ENCODE results near the gene POLDIP2. TPM values are rescaled to one million over a fixed set of nuclear protein-coding genes. Genes with fewer than 3 reads are reported as not detected.
"Not testable (repeated sequence)": the region's sequence is repeated elsewhere in the genome, so short reads cannot be mapped to it uniquely, and the experiment has no call there.

Gene POLDIP2
- total RNA-seq, 2 experiments from 2014 or later, result 73.8 to 76.4 TPM

GRCh38 chr17:28340374-28340773 lies 17.0 kb downstream of the POLDIP2 start:
- POLR2A ChIA-PET, result no interaction called here
- Mint-ChIP-seq H3K27ac (no peak overlapping the region), H3K9me3 (no peaks in the 10 kb centered on the region), H3K27me3 (no peaks in the 10 kb centered on the region), H3K4me1 (ENCODE audit: low read depth) (peaks cover 21% of the 10 kb centered on the region), H3K36me3 (peaks cover 22% of the 10 kb centered on the region), H3K4me3 (no peak overlapping the region)
- CTCF ChIA-PET, result no interaction called here
- no peak for DNase-seq
- intact Hi-C loops (cut with micrococcal nuclease), result no loop called here

GRCh38 chr17:28339431-28339830 lies 17.9 kb downstream of the POLDIP2 start:
- Mint-ChIP-seq H3K4me3 (no peak overlapping the region), H3K27ac (no peak overlapping the region), H3K9me3 (no peaks in the 10 kb centered on the region), H3K27me3 (no peaks in the 10 kb centered on the region), H3K36me3 (peaks cover 22% of the 10 kb centered on the region), H3K4me1 (ENCODE audit: low read depth) (peaks cover 27% of the 10 kb centered on the region)
- intact Hi-C loops (cut with micrococcal nuclease), result no loop called here
- POLR2A ChIA-PET, result no interaction called here
- CTCF ChIA-PET, result no interaction called here
- no peak for DNase-seq

GRCh38 chr17:28338769-28339212 lies 18.5 kb downstream of the POLDIP2 start:
- H3K4me3 Mint-ChIP-seq; DNase-seq; intact Hi-C loops (cut with micrococcal nuclease); H3K27ac Mint-ChIP-seq; POLR2A ChIA-PET; H3K9me3 Mint-ChIP-seq; H3K27me3 Mint-ChIP-seq: not testable (repeated sequence)
- Mint-ChIP-seq H3K36me3 (peaks cover 16% of the 10 kb centered on the region), H3K4me1 (ENCODE audit: low read depth) (peaks cover 34% of the 10 kb centered on the region)
- CTCF ChIA-PET, result interaction anchor here (1.5 kb wide), 1 partner anchor 78 kb away, joined by 4 read pairs; no protein-coding TSS in a partner anchor

GRCh38 chr17:28338056-28338768 lies 19.1 kb downstream of the POLDIP2 start:
- intact Hi-C loops (cut with micrococcal nuclease), result no loop called here
- no peak for DNase-seq
- H3K36me3 Mint-ChIP-seq, result peaks cover 15% of the 10 kb centered on the region
- no peaks in the 10 kb centered on the region for H3K27me3 Mint-ChIP-seq
- ChIA-PET POLR2A (no interaction called here), CTCF (interaction anchor here (1.2 to 1.5 kb wide), 3 partner anchors 8 to 275 kb away, joined by 3 to 5 read pairs (median 4); no protein-coding TSS in a partner anchor)
- H3K4me3 Mint-ChIP-seq, result no peak overlapping the region
- H3K27ac Mint-ChIP-seq, result no peak overlapping the region
- peaks cover 34% of the 10 kb centered on the region for H3K4me1 Mint-ChIP-seq (ENCODE audit: low read depth)
- no peaks in the 10 kb centered on the region for H3K9me3 Mint-ChIP-seq

GRCh38 chr17:28335959-28336871 lies 21.1 kb downstream of the POLDIP2 start:
- Mint-ChIP-seq H3K4me3 (peak overlapping the region; percentile 94), H3K36me3 (peaks cover 8% of the 10 kb centered on the region), H3K9me3 (no peaks in the 10 kb centered on the region), H3K27me3 (no peaks in the 10 kb centered on the region), H3K27ac (peak overlapping the region; percentile 87), H3K4me1 (ENCODE audit: low read depth) (peaks cover 36% of the 10 kb centered on the region)
- peak; percentile 42 for DNase-seq
- CTCF ChIA-PET, result interaction anchor here (0.6 to 3.9 kb wide), 11 partner anchors 9 to 107 kb away, joined by 3 to 13 read pairs (median 4); partner anchors contain the start of gene POLDIP2
- intact Hi-C loops (cut with micrococcal nuclease), result loop anchor here (1.0 kb wide), 5 partner anchors 9 to 616 kb away; partner anchors contain the start of genes POLDIP2, SARM1 and TMEM97
- POLR2A ChIA-PET, result interaction anchor here (1.1 to 2.3 kb wide), 9 partner anchors 9 to 235 kb away, joined by 4 to 40 read pairs (median 5); partner anchors contain the start of genes PIGS, POLDIP2, SARM1 and TMEM97

GRCh38 chr17:28335201-28335958 lies 21.9 kb downstream of the POLDIP2 start, which contains the start of the genes IFT20 and TNFAIP1:
TSS of gene IFT20 (minus strand) at chr17:28335472. CDS start at chr17:28331985, 3,487 bp downstream.
TSS of gene TNFAIP1 (plus strand) at chr17:28335761. CDS start at chr17:28339522, 3,761 bp downstream.
- H3K27ac Mint-ChIP-seq, result peak within 1 kb of the TSS; percentile 87
- peak within 1 kb of the TSS; percentile 94 for H3K4me3 Mint-ChIP-seq
- CTCF ChIA-PET, result interaction anchor here (0.6 to 3.9 kb wide), 12 partner anchors 9 to 106 kb away, joined by 3 to 13 read pairs (median 4); partner anchors contain the start of gene POLDIP2
- H3K9me3 Mint-ChIP-seq, result no peaks in the 10 kb centered on the region
- H3K4me1 Mint-ChIP-seq (ENCODE audit: low read depth), result peaks cover 36% of the 10 kb centered on the region
- no peaks in the 10 kb centered on the region for H3K27me3 Mint-ChIP-seq
- peak; percentile 99 for DNase-seq
- POLR2A ChIA-PET, result interaction anchor here (1.1 to 2.3 kb wide), 9 partner anchors 9 to 236 kb away, joined by 4 to 40 read pairs (median 5); partner anchors contain the start of genes PIGS, POLDIP2, SARM1 and TMEM97
- intact Hi-C loops (cut with micrococcal nuclease), result loop anchor here (1.0 kb wide), 5 partner anchors 8 to 617 kb away; partner anchors contain the start of genes POLDIP2, SARM1 and TMEM97
- peaks cover 6% of the 10 kb centered on the region for H3K36me3 Mint-ChIP-seq

- no peak for DNase-seq
- POLR2A ChIA-PET, result interaction anchor here (1.1 to 2.3 kb wide), 9 partner anchors 9 to 237 kb away, joined by 4 to 40 read pairs (median 5); partner anchors contain the start of genes PIGS, POLDIP2, SARM1 and TMEM97
- Mint-ChIP-seq H3K27ac (peak overlapping the region; percentile 87), H3K4me3 (peak overlapping the region; percentile 94), H3K27me3 (no peaks in the 10 kb centered on the region), H3K4me1 (ENCODE audit: low read depth) (peaks cover 36% of the 10 kb centered on the region), H3K36me3 (peaks cover 3% of the 10 kb centered on the region), H3K9me3 (no peaks in the 10 kb centered on the region)
- intact Hi-C loops (cut with micrococcal nuclease), result loop anchor here (1.0 kb wide), 5 partner anchors 7 to 618 kb away; partner anchors contain the start of genes POLDIP2, SARM1 and TMEM97
- CTCF ChIA-PET, result interaction anchor here (0.9 to 3.9 kb wide), 7 partner anchors 9 to 104 kb away, joined by 3 to 13 read pairs (median 4); partner anchors contain the start of gene POLDIP2
Measured at GRCh38 chr17:28334666-28335200, 22.6 kb downstream of the POLDIP2 start.

GRCh38 chr17:28334171-28334570 lies 23.2 kb downstream of the POLDIP2 start:
- H3K27me3 Mint-ChIP-seq, result no peaks in the 10 kb centered on the region
- H3K4me3 Mint-ChIP-seq, result peak overlapping the region; percentile 94
- no peak for DNase-seq
- H3K36me3 Mint-ChIP-seq, result peaks cover 3% of the 10 kb centered on the region
- H3K9me3 Mint-ChIP-seq, result no peaks in the 10 kb centered on the region
- peaks cover 36% of the 10 kb centered on the region for H3K4me1 Mint-ChIP-seq (ENCODE audit: low read depth)
- intact Hi-C loops (cut with micrococcal nuclease), result no loop called here
- ChIA-PET POLR2A (interaction anchor here (2.1 kb wide), 1 partner anchor 14 kb away, joined by 9 read pairs; no protein-coding TSS in a partner anchor), CTCF (interaction anchor here (2.1 to 3.9 kb wide), 2 partner anchors 14 to 24 kb away, joined by 9 to 13 read pairs; partner anchors contain the start of gene POLDIP2)
- H3K27ac Mint-ChIP-seq, result no peak overlapping the region

GRCh38 chr17:28333083-28333746 lies 24.1 kb downstream of the POLDIP2 start:
- ChIA-PET CTCF (interaction anchor here (3.9 kb wide), 1 partner anchor 13 kb away, joined by 13 read pairs; no protein-coding TSS in a partner anchor), POLR2A (interaction anchor here (0.6 to 0.7 kb wide), 2 partner anchors 14 to 65 kb away, joined by 3 read pairs; partner anchors contain the start of gene TMEM97)
- intact Hi-C loops (cut with micrococcal nuclease), result no loop called here
- Mint-ChIP-seq H3K4me1 (ENCODE audit: low read depth) (peaks cover 38% of the 10 kb centered on the region), H3K4me3 (no peak overlapping the region), H3K27me3 (no peaks in the 10 kb centered on the region), H3K9me3 (no peaks in the 10 kb centered on the region), H3K27ac (no peak overlapping the region), H3K36me3 (peaks cover 5% of the 10 kb centered on the region)
- DNase-seq, result no peak

GRCh38 chr17:28331891-28332420 lies 25.4 kb downstream of the POLDIP2 start:
- no peak overlapping the region for H3K27ac Mint-ChIP-seq
- no peak overlapping the region for H3K4me3 Mint-ChIP-seq
- H3K9me3 Mint-ChIP-seq, result no peaks in the 10 kb centered on the region
- POLR2A ChIA-PET, result no interaction called here
- CTCF ChIA-PET, result no interaction called here
- H3K27me3 Mint-ChIP-seq, result no peaks in the 10 kb centered on the region
- peaks cover 42% of the 10 kb centered on the region for H3K4me1 Mint-ChIP-seq (ENCODE audit: low read depth)
- peaks cover 16% of the 10 kb centered on the region for H3K36me3 Mint-ChIP-seq
- no peak for DNase-seq
- intact Hi-C loops (cut with micrococcal nuclease), result no loop called here
